HG02973 (cell line): ENCODE results near the gene ENAM.
"Not testable (repeated sequence)": the region's sequence is repeated elsewhere in the genome, so short reads cannot be mapped to it uniquely, and the experiment has no call there.

Experiments used
- ATAC-seq: cut with Tn5 transposase; IDR thresholded peaks from one replicate; pipeline ENCODE4 v1.9.1; 2021; ENCODE audit warnings: moderate library complexity; ENCODE audit not compliant: unreplicated experiment

The ENAM gene

GRCh38 chr4:70674191-70674590, 45.6 kb downstream of the ENAM start:
- no peak for ATAC-seq

GRCh38 chr4:70674731-70675130, 46.2 kb downstream of the ENAM start:
- ATAC-seq: no peak

- no peak for ATAC-seq
These were observed 48.1 kb downstream of the ENAM start for GRCh38 chr4:70676554-70677090.

- peak; percentile 67 for ATAC-seq
These were observed 49.9 kb downstream of the ENAM start for GRCh38 chr4:70678383-70678999.

GRCh38 chr4:70680934-70681333, 52.4 kb downstream of the ENAM start:
- no peak for ATAC-seq

GRCh38 chr4:70681704-70682103, 53.2 kb downstream of the ENAM start:
- ATAC-seq: peak; percentile 42

- not testable (repeated sequence) for ATAC-seq
These were observed 53.6 kb downstream of the ENAM start for GRCh38 chr4:70682142-70682541.

- ATAC-seq: no peak
These were observed 58.8 kb downstream of the ENAM start for GRCh38 chr4:70687392-70687791.

GRCh38 chr4:70687821-70688794, 59.6 kb downstream of the ENAM start, which contains the start of gene UTP3:
Gene UTP3 (plus strand): TSS chr4:70688532. CDS start chr4:70688678, 146 bp downstream.
- peak; percentile 91 for ATAC-seq

GRCh38 chr4:70688795-70689231, 60.3 kb downstream of the ENAM start:
- ATAC-seq: no peak

- ATAC-seq: no peak
These were observed 63.1 kb downstream of the ENAM start for GRCh38 chr4:70691661-70692060.

- not testable (repeated sequence) for ATAC-seq
These were observed 66.1 kb downstream of the ENAM start for GRCh38 chr4:70694633-70695032.
